Measurements from ENCODE around the gene MAP1B.

Gene MAP1B

GRCh38 chr5:72182686-72183085 is 75.4 kb downstream of the MAP1B start:
- Histone ChIP-seq H3K36me3 (ENCODE audit: control insufficient read depth in 5 of 5, insufficient read depth in 5 of 5, low read length in 5 of 5) (peaks cover 0 to 12% (median 6%) of the 10 kb centered on the region in 5 donors), H3K9me3 (ENCODE audit: control insufficient read depth in 5 of 5, low read length in 5 of 5) (no peaks in the 10 kb centered on the region), H3K27ac (ENCODE audit: low read depth, low read length) (no peak overlapping the region), H3K27me3 (ENCODE audit: control insufficient read depth in 5 of 5, insufficient read depth in 4 of 5, low read length in 5 of 5) (no peaks in the 10 kb centered on the region), H3K4me1 (ENCODE audit: control insufficient read depth in 5 of 5, insufficient read depth in 5 of 5, low read length in 5 of 5) (peaks cover 0 to 23% (median 17%) of the 10 kb centered on the region in 5 donors), H3K4me3 (ENCODE audit: low read depth in 1 of 5, low read length in 5 of 5) (no peak overlapping the region), H3K9ac (ENCODE audit: low read length in 5 of 5) (no peak overlapping the region)

GRCh38 chr5:72183101-72183520 is 75.8 kb downstream of the MAP1B start:
- no peaks in the 10 kb centered on the region for H3K27me3 ChIP-seq (ENCODE audit: control insufficient read depth in 5 of 5, insufficient read depth in 4 of 5, low read length in 5 of 5)
- H3K9ac ChIP-seq (ENCODE audit: low read length in 5 of 5), result no peak overlapping the region
- no peaks in the 10 kb centered on the region for H3K9me3 ChIP-seq (ENCODE audit: control insufficient read depth in 5 of 5, low read length in 5 of 5)
- H3K4me3 ChIP-seq (ENCODE audit: low read depth in 1 of 5, low read length in 5 of 5), result no peak overlapping the region
- peaks cover 0 to 16% (median 6%) of the 10 kb centered on the region in 5 donors for H3K36me3 ChIP-seq (ENCODE audit: control insufficient read depth in 5 of 5, insufficient read depth in 5 of 5, low read length in 5 of 5)
- H3K27ac ChIP-seq (ENCODE audit: low read depth, low read length), result no peak overlapping the region
- H3K4me1 ChIP-seq (ENCODE audit: control insufficient read depth in 5 of 5, insufficient read depth in 5 of 5, low read length in 5 of 5), result peaks cover 0 to 23% (median 17%) of the 10 kb centered on the region in 5 donors

- Histone ChIP-seq H3K36me3 (ENCODE audit: control insufficient read depth in 5 of 5, insufficient read depth in 5 of 5, low read length in 5 of 5) (peaks cover 0 to 17% (median 6%) of the 10 kb centered on the region in 5 donors), H3K4me1 (ENCODE audit: control insufficient read depth in 5 of 5, insufficient read depth in 5 of 5, low read length in 5 of 5) (peaks cover 0 to 17% (median 10%) of the 10 kb centered on the region in 5 donors), H3K27ac (ENCODE audit: low read depth, low read length) (no peak overlapping the region), H3K9me3 (ENCODE audit: control insufficient read depth in 5 of 5, low read length in 5 of 5) (no peaks in the 10 kb centered on the region), H3K27me3 (ENCODE audit: control insufficient read depth in 5 of 5, insufficient read depth in 4 of 5, low read length in 5 of 5) (no peaks in the 10 kb centered on the region), H3K4me3 (ENCODE audit: low read depth in 1 of 5, low read length in 5 of 5) (no peak overlapping the region), H3K9ac (ENCODE audit: low read length in 5 of 5) (no peak overlapping the region)
Observed at GRCh38 chr5:72184408-72184807, 77.1 kb downstream of the MAP1B start.

GRCh38 chr5:72185496-72186329 is 78.4 kb downstream of the MAP1B start:
- Histone ChIP-seq H3K27ac (ENCODE audit: low read depth, low read length) (no peak overlapping the region), H3K27me3 (ENCODE audit: control insufficient read depth in 5 of 5, insufficient read depth in 4 of 5, low read length in 5 of 5) (no peaks in the 10 kb centered on the region), H3K4me1 (ENCODE audit: control insufficient read depth in 5 of 5, insufficient read depth in 5 of 5, low read length in 5 of 5) (peaks cover 0 to 10% (median 4%) of the 10 kb centered on the region in 5 donors)

GRCh38 chr5:72187388-72188075 is 80.3 kb downstream of the MAP1B start:
- Histone ChIP-seq H3K9me3 (ENCODE audit: control insufficient read depth in 5 of 5, low read length in 5 of 5) (no peaks in the 10 kb centered on the region), H3K9ac (ENCODE audit: low read length in 5 of 5) (no peak overlapping the region), H3K4me1 (ENCODE audit: control insufficient read depth in 5 of 5, insufficient read depth in 5 of 5, low read length in 5 of 5) (peaks cover 0 to 10% (median 4%) of the 10 kb centered on the region in 5 donors), H3K36me3 (ENCODE audit: control insufficient read depth in 5 of 5, insufficient read depth in 5 of 5, low read length in 5 of 5) (peaks cover 0 to 17% (median 6%) of the 10 kb centered on the region in 5 donors), H3K4me3 (ENCODE audit: low read depth in 1 of 5, low read length in 5 of 5) (no peak overlapping the region), H3K27me3 (ENCODE audit: control insufficient read depth in 5 of 5, insufficient read depth in 4 of 5, low read length in 5 of 5) (no peaks in the 10 kb centered on the region), H3K27ac (ENCODE audit: low read depth, low read length) (no peak overlapping the region)

More at GRCh38 chr5:72185496-72186329, 78.4 kb downstream of the MAP1B start:
- Histone ChIP-seq H3K9ac (ENCODE audit: low read length in 5 of 5) (no peak overlapping the region), H3K9me3 (ENCODE audit: control insufficient read depth in 5 of 5, low read length in 5 of 5) (no peaks in the 10 kb centered on the region), H3K4me3 (ENCODE audit: low read depth in 1 of 5, low read length in 5 of 5) (no peak overlapping the region), H3K36me3 (ENCODE audit: control insufficient read depth in 5 of 5, insufficient read depth in 5 of 5, low read length in 5 of 5) (peaks cover 0 to 17% (median 6%) of the 10 kb centered on the region in 5 donors)

- peaks cover 0 to 10% (median 4%) of the 10 kb centered on the region in 5 donors for H3K4me1 ChIP-seq (ENCODE audit: control insufficient read depth in 5 of 5, insufficient read depth in 5 of 5, low read length in 5 of 5)
- no peak overlapping the region for H3K27ac ChIP-seq (ENCODE audit: low read depth, low read length)
- peaks cover 0 to 17% (median 6%) of the 10 kb centered on the region in 5 donors for H3K36me3 ChIP-seq (ENCODE audit: control insufficient read depth in 5 of 5, insufficient read depth in 5 of 5, low read length in 5 of 5)
- H3K27me3 ChIP-seq (ENCODE audit: control insufficient read depth in 5 of 5, insufficient read depth in 4 of 5, low read length in 5 of 5), result no peaks in the 10 kb centered on the region
- H3K9me3 ChIP-seq (ENCODE audit: control insufficient read depth in 5 of 5, low read length in 5 of 5), result no peaks in the 10 kb centered on the region
- H3K9ac ChIP-seq (ENCODE audit: low read length in 5 of 5), result no peak overlapping the region
- H3K4me3 ChIP-seq (ENCODE audit: low read depth in 1 of 5, low read length in 5 of 5), result no peak overlapping the region
Observed at GRCh38 chr5:72188166-72188565, 80.9 kb downstream of the MAP1B start.

- Histone ChIP-seq H3K36me3 (ENCODE audit: control insufficient read depth in 5 of 5, insufficient read depth in 5 of 5, low read length in 5 of 5) (peaks cover 0 to 15% (median 5%) of the 10 kb centered on the region in 5 donors), H3K27me3 (ENCODE audit: control insufficient read depth in 5 of 5, insufficient read depth in 4 of 5, low read length in 5 of 5) (no peaks in the 10 kb centered on the region), H3K27ac (ENCODE audit: low read depth, low read length) (no peak overlapping the region), H3K9me3 (ENCODE audit: control insufficient read depth in 5 of 5, low read length in 5 of 5) (no peaks in the 10 kb centered on the region), H3K4me1 (ENCODE audit: control insufficient read depth in 5 of 5, insufficient read depth in 5 of 5, low read length in 5 of 5) (peaks cover 0 to 10% (median 4%) of the 10 kb centered on the region in 5 donors), H3K4me3 (ENCODE audit: low read depth in 1 of 5, low read length in 5 of 5) (no peak overlapping the region), H3K9ac (ENCODE audit: low read length in 5 of 5) (no peak overlapping the region)
Observed at GRCh38 chr5:72189146-72189545, 81.9 kb downstream of the MAP1B start.

- Histone ChIP-seq H3K27me3 (ENCODE audit: control insufficient read depth in 5 of 5, insufficient read depth in 4 of 5, low read length in 5 of 5) (no peaks in the 10 kb centered on the region), H3K9me3 (ENCODE audit: control insufficient read depth in 5 of 5, low read length in 5 of 5) (no peaks in the 10 kb centered on the region), H3K27ac (ENCODE audit: low read depth, low read length) (no peak overlapping the region), H3K9ac (ENCODE audit: low read length in 5 of 5) (no peak overlapping the region), H3K4me1 (ENCODE audit: control insufficient read depth in 5 of 5, insufficient read depth in 5 of 5, low read length in 5 of 5) (peaks cover 0 to 3% (median 0%) of the 10 kb centered on the region in 5 donors), H3K4me3 (ENCODE audit: low read depth in 1 of 5, low read length in 5 of 5) (no peak overlapping the region), H3K36me3 (ENCODE audit: control insufficient read depth in 5 of 5, insufficient read depth in 5 of 5, low read length in 5 of 5) (peaks cover 4 to 13% (median 7%) of the 10 kb centered on the region in 5 donors)
Observed at GRCh38 chr5:72191404-72191803, 84.1 kb downstream of the MAP1B start.

- Histone ChIP-seq H3K27ac (ENCODE audit: low read depth, low read length) (no peak overlapping the region), H3K4me3 (ENCODE audit: low read depth in 1 of 5, low read length in 5 of 5) (no peak overlapping the region), H3K9me3 (ENCODE audit: control insufficient read depth in 5 of 5, low read length in 5 of 5) (no peaks in the 10 kb centered on the region), H3K9ac (ENCODE audit: low read length in 5 of 5) (no peak overlapping the region), H3K36me3 (ENCODE audit: control insufficient read depth in 5 of 5, insufficient read depth in 5 of 5, low read length in 5 of 5) (peaks cover 7 to 34% (median 13%) of the 10 kb centered on the region in 5 donors), H3K27me3 (ENCODE audit: control insufficient read depth in 5 of 5, insufficient read depth in 4 of 5, low read length in 5 of 5) (no peaks in the 10 kb centered on the region), H3K4me1 (ENCODE audit: control insufficient read depth in 5 of 5, insufficient read depth in 5 of 5, low read length in 5 of 5) (no peaks in the 10 kb centered on the region)
Observed at GRCh38 chr5:72194846-72195245, 87.6 kb downstream of the MAP1B start.

GRCh38 chr5:72195581-72195980 is 88.3 kb downstream of the MAP1B start:
- H3K36me3 ChIP-seq (ENCODE audit: control insufficient read depth in 5 of 5, insufficient read depth in 5 of 5, low read length in 5 of 5), result peaks cover 7 to 39% (median 13%) of the 10 kb centered on the region in 5 donors
- H3K4me3 ChIP-seq (ENCODE audit: low read depth in 1 of 5, low read length in 5 of 5), result no peak overlapping the region
- no peak overlapping the region for H3K27ac ChIP-seq (ENCODE audit: low read depth, low read length)
- no peaks in the 10 kb centered on the region for H3K9me3 ChIP-seq (ENCODE audit: control insufficient read depth in 5 of 5, low read length in 5 of 5)
- no peaks in the 10 kb centered on the region for H3K4me1 ChIP-seq (ENCODE audit: control insufficient read depth in 5 of 5, insufficient read depth in 5 of 5, low read length in 5 of 5)
- no peaks in the 10 kb centered on the region for H3K27me3 ChIP-seq (ENCODE audit: control insufficient read depth in 5 of 5, insufficient read depth in 4 of 5, low read length in 5 of 5)
- no peak overlapping the region for H3K9ac ChIP-seq (ENCODE audit: low read length in 5 of 5)
